K562 (cell line): ENCODE measurements around the gene GLT8D2. TPM values are rescaled to one million over a fixed set of nuclear protein-coding genes. Genes with fewer than 3 reads are reported as not detected.

ENCODE experiments used
- ATAC-seq: fragments of 200-7000 bp; cut with Tn5 transposase; 3 replicates; pipeline ENCODE4 v1.9.1; 2020; ENCODE audit warnings: moderate library complexity
- BruUV-seq: library from RNA; stranded (reverse); fragments of 400-500 nt; replicated peaks from 2 replicates; lab custom pipeline; 2021; lab: Mats Ljungman, UMichigan
- CTCF ChIA-PET: fragments of 300-600 bp; formaldehyde crosslinking; extraction: SDS; loops from one replicate; lab custom pipeline; 2021; ENCODE audit warnings: low intra/inter-chr PET ratio; lab: Yijun Ruan, JAX
- POLR2A ChIA-PET: fragments of 300-600, 350-650 bp; sonication (Branson Sonifier 250); formaldehyde crosslinking; extraction: SDS; loops from one replicate; lab custom pipeline; 2021; ENCODE audit warnings: antibody characterized with exemption, inconsistent platforms; lab: Yijun Ruan, JAX
- DNase-seq, 4 experiments: peaks; one replicate each; pipeline versions ENCODE4 v3.0.0 to v3.0.0-alpha.2; 2011 to 2018; ENCODE audit warnings: low spot score in 3 of 4, mixed read lengths in 3 of 4; ENCODE audit errors: extremely low read depth in 1 of 4
- FAIRE-seq: peaks from 2 replicates; lab custom pipeline; 2011; peaks lifted over from hg19 to GRCh38; lab: Jason Lieb, UNC
- H2AFZ ChIP-seq: 2 replicates; pipeline ENCODE4 v1.6.0; 2011; ENCODE audit warnings: low read depth, low read length, control low read depth, inconsistent platforms
- H3K27ac ChIP-seq: fragments of 200-600 bp; 3 replicates; pipeline ENCODE4 v1.8.0; 2011; ENCODE audit warnings: low read depth, mild to moderate bottlenecking, control low read depth, inconsistent platforms, low read length, moderate library complexity, mixed read lengths; ENCODE audit errors: extremely low read depth
- H3K27me3 ChIP-seq, 2 experiments: fragments of 300-600 bp in 1 of 2; 2 replicates in 1 of 2; 3 replicates in 1 of 2; pipeline versions ENCODE4 v1.6.0 to v1.8.0; 2011; ENCODE audit warnings: inconsistent platforms in 2 of 2, low read length in 2 of 2, mild to moderate bottlenecking in 1 of 2, mixed read lengths in 1 of 2, moderate library complexity in 1 of 2; ENCODE audit not compliant: control insufficient read depth in 2 of 2, insufficient read depth in 2 of 2
- H3K36me3 ChIP-seq: fragments of 300-600 bp; 3 replicates; pipeline ENCODE4 v1.8.0; 2011; ENCODE audit warnings: mild to moderate bottlenecking, low read length, inconsistent platforms; ENCODE audit not compliant: control insufficient read depth, insufficient read depth
- H3K4me1 ChIP-seq, 2 experiments: fragments of 200-600 bp in 1 of 2; replicated peaks in 1 of 2; 2 replicates in 1 of 2; 3 replicates in 1 of 2; pipeline versions ENCODE4 v1.5.1 to v1.8.0; 2011; ENCODE audit warnings: inconsistent platforms in 2 of 2, low read length in 2 of 2, mild to moderate bottlenecking in 1 of 2, mixed read lengths in 1 of 2, moderate library complexity in 1 of 2; ENCODE audit not compliant: control insufficient read depth in 2 of 2, insufficient read depth in 2 of 2
- H3K4me2 ChIP-seq: 2 replicates; pipeline ENCODE4 v1.6.1; 2011; ENCODE audit warnings: low read length, control low read depth, inconsistent platforms, mixed read lengths; ENCODE audit not compliant: insufficient read depth
- H3K4me3 ChIP-seq: fragments of 200-600 bp; sonication (generic), shearing (Covaris generic); 2 replicates; pipeline ENCODE4 v1.5.1; 2016; ENCODE audit warnings: control low read depth, inconsistent platforms
- H3K79me2 ChIP-seq: fragments of 200-600 bp; 3 replicates; pipeline ENCODE4 v1.8.0; 2011; ENCODE audit warnings: low read length, inconsistent platforms; ENCODE audit not compliant: control insufficient read depth, insufficient read depth
- H3K9ac ChIP-seq, 2 experiments: 2 replicates each; pipeline versions ENCODE4 v1.6.0 to v1.6.1; 2011; ENCODE audit warnings: low read depth in 2 of 2, low read length in 2 of 2, control low read depth in 1 of 2, inconsistent platforms in 1 of 2, mild to moderate bottlenecking in 1 of 2, mixed read lengths in 1 of 2; ENCODE audit not compliant: insufficient read depth in 1 of 2
- H3K9me1 ChIP-seq: one replicate; pipeline ENCODE4 v1.6.0; 2011; ENCODE audit warnings: inconsistent platforms, mild to moderate bottlenecking, low read length, moderate library complexity; ENCODE audit not compliant: control insufficient read depth, insufficient read depth
- H3K9me3 ChIP-seq: replicated peaks from 2 replicates; pipeline ENCODE4 v1.5.1; 2011; ENCODE audit warnings: low read depth, low read length, inconsistent platforms; ENCODE audit not compliant: control insufficient read depth, insufficient read depth
- H4K20me1 ChIP-seq: replicated peaks from 2 replicates; pipeline ENCODE4 v1.6.1; 2011; ENCODE audit warnings: low read length, inconsistent platforms, mixed read lengths; ENCODE audit not compliant: control insufficient read depth, insufficient read depth
- ARID1B ChIP-seq: fragments of 450-650 bp; IDR thresholded peaks from 2 replicates; pipeline ENCODE4 v1.6.1; 2016; ENCODE audit warnings: antibody characterized with exemption, mild to moderate bottlenecking, inconsistent platforms
- CBFA2T2 ChIP-seq: fragments of 450-650 bp; conservative IDR thresholded peaks from 2 replicates; pipeline ENCODE4 v1.6.1; 2017; ENCODE audit warnings: mild to moderate bottlenecking
- CBFA2T3 ChIP-seq: fragments of 450-650 bp; IDR thresholded peaks from 2 replicates; pipeline ENCODE4 v1.6.1; 2017
- CREM ChIP-seq: IDR thresholded peaks from 2 replicates; pipeline ENCODE4 v1.6.1; 2014; ENCODE audit warnings: antibody characterized with exemption, low read depth
- EP300 ChIP-seq: IDR thresholded peaks from 2 replicates; pipeline ENCODE4 v1.6.1; 2012; ENCODE audit warnings: low read length, improper control_type of control experiment
- FOS ChIP-seq: IDR thresholded peaks from 3 replicates; pipeline ENCODE4 v1.6.1; 2011; ENCODE audit not compliant: insufficient read length; ENCODE audit errors: extremely low read depth
- FOSL1 ChIP-seq: fragments of 200-800 bp; sonication (Bioruptor generic); conservative IDR thresholded peaks from 2 replicates; pipeline ENCODE4 v1.6.1; 2016; ENCODE audit warnings: missing genetic modification characterization, missing compliant biosample characterization
- ILK ChIP-seq: fragments of 450-650 bp; IDR thresholded peaks from 2 replicates; pipeline ENCODE4 v1.6.1; 2016; ENCODE audit warnings: missing genetic modification characterization, low read depth, mild to moderate bottlenecking, missing compliant biosample characterization, moderate library complexity, borderline replicate concordance
- JUND ChIP-seq, 2 experiments: IDR thresholded peaks; 2 replicates in 1 of 2; 3 replicates in 1 of 2; pipeline ENCODE4 v1.6.1; 2011; ENCODE audit warnings: borderline replicate concordance in 2 of 2, low read depth in 2 of 2, low read length in 2 of 2, improper control_type of control experiment in 1 of 2, missing biosample characterization in 1 of 2, missing genetic modification characterization in 1 of 2, missing genetic modification reagents in 1 of 2
- MAFG ChIP-seq: fragments of 450-650 bp; conservative IDR thresholded peaks from 2 replicates; pipeline ENCODE4 v1.6.1; 2016; ENCODE audit warnings: missing genetic modification characterization, missing compliant biosample characterization
- MAFK ChIP-seq: IDR thresholded peaks from 2 replicates; pipeline ENCODE4 v1.6.1; 2011; ENCODE audit warnings: low read length, improper control_type of control experiment
- MYC ChIP-seq, 2 experiments: fragments of 250-450 bp in 1 of 2; sonication (Bioruptor Pico) in 1 of 2; IDR thresholded peaks; 2 replicates each; pipeline versions ENCODE4 v1.5.1 to v1.6.1; 2012 to 2021; ENCODE audit warnings: low read depth in 2 of 2, borderline replicate concordance in 1 of 2, improper control_type of control experiment in 1 of 2, low read length in 1 of 2, mild to moderate bottlenecking in 1 of 2, moderate library complexity in 1 of 2
- NCOR1 ChIP-seq: fragments of 450-650 bp; IDR thresholded peaks from 2 replicates; pipeline ENCODE4 v1.6.1; 2016; ENCODE audit warnings: mild to moderate bottlenecking, moderate library complexity
- SMARCE1 ChIP-seq: fragments of 450-650 bp; IDR thresholded peaks from 2 replicates; pipeline ENCODE4 v1.7.1; 2016; ENCODE audit warnings: mild to moderate bottlenecking
- TEAD4 ChIP-seq, 2 experiments: sonication (generic) in 1 of 2; formaldehyde crosslinking in 1 of 2; IDR thresholded peaks; 2 replicates each; pipeline versions ENCODE4 v1.6.1 to v1.8.0; 2012 to 2022; ENCODE audit warnings: borderline replicate concordance in 1 of 2, inconsistent platforms in 1 of 2, low read length in 1 of 2, mild to moderate bottlenecking in 1 of 2, missing genetic modification reagents in 1 of 2
- ZNF408 ChIP-seq: fragments of 250-450 bp; sonication (Bioruptor Pico); IDR thresholded peaks from 2 replicates; pipeline ENCODE4 v1.4.0; 2020; ENCODE audit warnings: low read depth, mild to moderate bottlenecking, moderate library complexity
- WGBS: fragments of 100-300 bp; shearing (Covaris generic); methylation state at CpG from one replicate; pipeline ENCODE4 v1.1.6; 2016; ENCODE audit warnings: low coverage, mixed read lengths; ENCODE audit not compliant: insufficient coverage; ENCODE audit errors: missing lambda C conversion rate; 5-methylcytosine and 5-hydroxymethylcytosine counted together
- in situ Hi-C: fragments of 300-500 bp; cut with MboI; formaldehyde crosslinking; loops from 4 replicates; pipeline ENCODE4 v1.15.0; 2018; ENCODE audit warnings: inconsistent platforms, mixed read lengths
- intact Hi-C: fragments of 100-400 bp; cut with micrococcal nuclease; formaldehyde crosslinking; loops from 2 replicates; pipeline ENCODE4 v1.14.2; 2022
- polyA plus RNA-seq, 8 experiments: library from polyadenylated mRNA; depleted of rRNA in 4 of 8; stranded (reverse) in 5 of 8; unstranded in 3 of 8; fragments of >200 nt; fragmentation: Nextera tagmentation in 2 of 8; fragmentation: Illumina TruSeq in 1 of 8; extraction: Ambion mirVana in 2 of 8; extraction: Trizol in 1 of 8; gene quantifications; 2 replicates each; pipeline versions ENCODE4 v1.2.1 to v1.2.3, GENCODE V29; 2011 to 2014; ENCODE audit warnings: inconsistent platforms in 1 of 8, missing spikeins in 1 of 8
- total RNA-seq, 7 experiments: library from RNA; depleted of rRNA in 6 of 7; stranded (reverse); fragments of >200 nt in 6 of 7; fragmentation: Illumina TruSeq in 2 of 7; extraction: Trizol in 2 of 7; gene quantifications; 2 replicates each; pipeline versions ENCODE4 v1.2.1 to v1.2.3, GENCODE V29; 2011 to 2021; ENCODE audit warnings: low replicate concordance in 1 of 7
- TF ChIP-seq, protein P1 (sequence below): fragments of 450-650 bp; IDR thresholded peaks from 2 replicates; pipeline ENCODE4 v1.6.1; 2018; ENCODE audit not compliant: partially characterized antibody

GLT8D2 gene
- total and polyA plus RNA-seq, 9 of the 15 experiments (the other 6 are each of a cell fraction or from before 2014, with no cell fraction given): 0.18 to 0.27 (median 0.18) TPM; not detected in 6

DNA sequence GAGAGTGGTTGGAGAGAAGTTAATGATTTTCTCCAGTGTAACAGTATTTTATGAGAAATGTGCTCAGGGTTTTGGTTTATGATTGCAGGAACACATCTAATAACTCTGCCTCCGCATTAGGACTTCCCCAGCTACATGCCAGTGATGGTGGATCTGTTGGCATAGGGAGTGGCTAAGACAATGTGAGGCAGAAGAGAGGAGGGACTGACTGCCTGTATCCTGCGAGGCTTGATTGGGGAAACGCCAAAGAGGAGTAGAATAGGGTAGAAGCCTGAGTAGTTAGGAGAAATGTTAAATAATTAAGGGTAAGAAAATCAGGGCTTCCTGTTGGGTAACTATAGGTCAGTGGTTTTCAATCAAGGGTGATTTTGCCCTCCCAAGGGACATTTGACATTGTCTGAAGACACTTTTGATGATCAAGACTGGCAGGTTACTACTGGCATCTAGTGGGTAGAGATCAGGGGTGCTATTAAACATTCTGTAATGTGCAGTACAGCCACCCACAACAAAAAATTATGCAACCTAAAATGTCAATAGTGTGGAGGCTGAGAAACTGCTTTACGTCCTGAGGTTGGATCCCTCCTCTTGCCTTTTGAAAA, 71.5 kb downstream of the GLT8D2 start (continued):
- TF ChIP-seq MYC (IDR thresholded peaks at IDR 0.05; ENCODE audit: low read depth, low read length) (no peak), MYC (CRISPR knock-in tag; IDR thresholded peaks at IDR 0.05; ENCODE audit: borderline replicate concordance, low read depth) (no peak), ZNF408 (CRISPR knock-in tag) (no peak), EP300 (no peak), FOS (no peak)

DNA sequence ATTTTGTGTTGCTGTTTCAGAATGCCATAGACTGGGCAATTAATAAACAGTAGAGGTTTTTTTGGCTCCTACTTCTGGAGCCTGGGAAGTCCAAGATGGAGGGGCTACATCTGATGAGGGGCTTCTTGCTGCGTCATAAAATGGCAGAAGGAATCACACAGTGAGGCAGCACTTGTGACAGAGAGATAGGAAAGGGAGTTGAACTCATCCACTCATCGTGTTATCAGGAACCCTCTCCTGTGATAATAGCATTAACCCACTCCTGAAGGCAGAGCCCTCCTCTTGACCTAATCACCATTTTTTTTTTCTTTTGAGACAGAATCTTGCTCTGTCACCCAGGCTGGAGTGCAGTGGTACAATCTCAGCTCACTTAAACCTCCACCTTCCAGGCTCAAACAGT, 74.6 kb downstream of the GLT8D2 start:
- CTCF ChIA-PET: no interaction called here
- H3K27ac ChIP-seq: peak overlapping the region; percentile 69
- H4K20me1 ChIP-seq: no peaks in the 10 kb centered on the region; the same call in 1 of the 2 replicates
- BruUV-seq: no TSS peak
- H3K4me3 ChIP-seq: no peak overlapping the region
- H3K4me1 ChIP-seq: peaks cover 13 to 21% of the 10 kb centered on the region in 2 experiments; a peak in 4 of 5 replicates
- WGBS: 0% methylated on average over 2 of the region's 2 CpGs
- ATAC-seq (peak; percentile 75), FAIRE-seq (peak; percentile 56), DNase-seq (peak in 3 of 4 experiments; percentile 21 to 70 (median 61))
- intact Hi-C loops (no loop called here), in situ Hi-C loops (no loop called here)
- no peaks in the 10 kb centered on the region for H3K9me3 ChIP-seq
- no peaks in the 10 kb centered on the region for H3K27me3 ChIP-seq
- peak overlapping the region; percentile 9; the same call in 1 of the 2 replicates for H3K4me2 ChIP-seq
- POLR2A ChIA-PET: interaction anchor here (0.6 to 2.2 kb wide), 2 partner anchors 10 to 91 kb away, joined by 3 to 15 read pairs; partner anchors contain the start of gene TDG
- no peak overlapping the region for H2AFZ ChIP-seq
- peak overlapping the region; percentile 10 to 18; a peak in 1 of 4 replicates for H3K9ac ChIP-seq
- peaks cover 74% of the 10 kb centered on the region for H3K79me2 ChIP-seq
- peaks cover 2% of the 10 kb centered on the region for H3K9me1 ChIP-seq
- H3K36me3 ChIP-seq: peaks cover 67% of the 10 kb centered on the region
- 0 out of 2 replicates have a peak, but pooled peaks have one; percentile 23 for TF ChIP-seq MAFG (tag)
- TF ChIP-seq JUND (IDR thresholded peaks at IDR 0.05; ENCODE audit: borderline replicate concordance, low read depth, low read length): peak; percentile 48; the same call in 1 of the 2 replicates
- peak; percentile 30; the same call in 1 of the 3 replicates for TF ChIP-seq JUND (tag; IDR thresholded peaks at IDR 0.05; ENCODE audit: borderline replicate concordance, low read depth, low read length)
- TF ChIP-seq, protein P1, sequence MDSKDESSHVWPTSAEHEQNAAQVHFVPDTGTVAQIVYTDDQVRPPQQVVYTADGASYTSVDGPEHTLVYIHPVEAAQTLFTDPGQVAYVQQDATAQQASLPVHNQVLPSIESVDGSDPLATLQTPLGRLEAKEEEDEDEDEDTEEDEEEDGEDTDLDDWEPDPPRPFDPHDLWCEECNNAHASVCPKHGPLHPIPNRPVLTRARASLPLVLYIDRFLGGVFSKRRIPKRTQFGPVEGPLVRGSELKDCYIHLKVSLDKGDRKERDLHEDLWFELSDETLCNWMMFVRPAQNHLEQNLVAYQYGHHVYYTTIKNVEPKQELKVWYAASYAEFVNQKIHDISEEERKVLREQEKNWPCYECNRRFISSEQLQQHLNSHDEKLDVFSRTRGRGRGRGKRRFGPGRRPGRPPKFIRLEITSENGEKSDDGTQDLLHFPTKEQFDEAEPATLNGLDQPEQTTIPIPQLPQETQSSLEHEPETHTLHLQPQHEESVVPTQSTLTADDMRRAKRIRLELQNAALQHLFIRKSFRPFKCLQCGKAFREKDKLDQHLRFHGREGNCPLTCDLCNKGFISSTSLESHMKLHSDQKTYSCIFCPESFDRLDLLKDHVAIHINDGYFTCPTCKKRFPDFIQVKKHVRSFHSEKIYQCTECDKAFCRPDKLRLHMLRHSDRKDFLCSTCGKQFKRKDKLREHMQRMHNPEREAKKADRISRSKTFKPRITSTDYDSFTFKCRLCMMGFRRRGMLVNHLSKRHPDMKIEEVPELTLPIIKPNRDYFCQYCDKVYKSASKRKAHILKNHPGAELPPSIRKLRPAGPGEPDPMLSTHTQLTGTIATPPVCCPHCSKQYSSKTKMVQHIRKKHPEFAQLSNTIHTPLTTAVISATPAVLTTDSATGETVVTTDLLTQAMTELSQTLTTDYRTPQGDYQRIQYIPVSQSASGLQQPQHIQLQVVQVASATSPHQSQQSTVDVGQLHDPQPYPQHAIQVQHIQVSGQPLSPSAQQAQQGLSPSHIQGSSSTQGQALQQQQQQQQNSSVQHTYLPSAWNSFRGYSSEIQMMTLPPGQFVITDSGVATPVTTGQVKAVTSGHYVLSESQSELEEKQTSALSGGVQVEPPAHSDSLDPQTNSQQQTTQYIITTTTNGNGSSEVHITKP: peak; percentile 83
- TF ChIP-seq SMARCE1: 0 out of 2 replicates have a peak, but pooled peaks have one; percentile 28
- peak; percentile 78 for TF ChIP-seq CREM
- TF ChIP-seq ILK: no peak
- TF ChIP-seq MAFK: no peak
- peak; percentile 33; the same call in 1 of the 2 replicates for TF ChIP-seq TEAD4 (IDR thresholded peaks at IDR 0.05; ENCODE audit: low read length)
- no peak for TF ChIP-seq TEAD4 (CRISPR knock-in tag; IDR thresholded peaks at IDR 0.05; ENCODE audit: borderline replicate concordance)
- peak; percentile 80 for TF ChIP-seq CBFA2T3
- TF ChIP-seq FOSL1 (tag): peak; percentile 31; the same call in 1 of the 2 replicates
- peak; percentile 46; the same call in 1 of the 2 replicates for TF ChIP-seq NCOR1
- TF ChIP-seq CBFA2T2: peak; percentile 47; the same call in 1 of the 2 replicates
- TF ChIP-seq ARID1B: peak; percentile 76
